GM12878 (cell line): Measurements from ENCODE around the gene P4HA3. TPM values are rescaled to one million over a fixed set of nuclear protein-coding genes. Genes with fewer than 3 reads are reported as not detected.

ENCODE experiments used
- ATF7 ChIP-seq: fragments of 450-650 bp; IDR thresholded peaks from 2 replicates; pipeline ENCODE4 v1.6.1; 2016; ENCODE audit warnings: low read depth, mild to moderate bottlenecking
- BMI1 ChIP-seq: fragments of 450-650 bp; IDR thresholded peaks from 2 replicates; pipeline ENCODE4 v1.6.1; 2016; ENCODE audit warnings: mild to moderate bottlenecking, moderate library complexity, borderline replicate concordance
- BRCA1 ChIP-seq: IDR thresholded peaks from 2 replicates; pipeline ENCODE4 v1.6.1; 2011; ENCODE audit warnings: low read depth, low read length, improper control_type of control experiment
- CBX5 ChIP-seq: sonication (generic); IDR thresholded peaks from 2 replicates; pipeline ENCODE4 v1.6.1; 2016; ENCODE audit warnings: low read depth, moderate library complexity, mild to moderate bottlenecking, inconsistent platforms
- IRF5 ChIP-seq: fragments of 450-650 bp; IDR thresholded peaks from 2 replicates; pipeline ENCODE4 v1.6.1; 2017; ENCODE audit warnings: borderline replicate concordance
- RAD21 ChIP-seq: IDR thresholded peaks from 2 replicates; pipeline ENCODE4 v1.6.1; 2011; ENCODE audit warnings: mild to moderate bottlenecking, low read depth, low read length, moderate library complexity; ENCODE audit not compliant: insufficient read depth
- SIX5 ChIP-seq: IDR thresholded peaks from 2 replicates; pipeline ENCODE4 v1.6.1; 2011; ENCODE audit warnings: mild to moderate bottlenecking, low read depth, low read length, moderate library complexity; ENCODE audit not compliant: severe bottlenecking
- STAT3 ChIP-seq: IDR thresholded peaks from 2 replicates; pipeline ENCODE4 v1.6.1; 2011; ENCODE audit warnings: low read depth, low read length, improper control_type of control experiment
- ZNF207 ChIP-seq: fragments of 450-650 bp; IDR thresholded peaks from 2 replicates; pipeline ENCODE4 v1.6.1; 2014; ENCODE audit warnings: antibody characterized with exemption, mild to moderate bottlenecking, borderline replicate concordance
- polyA plus RNA-seq, 11 experiments: library from polyadenylated mRNA; depleted of rRNA in 4 of 11; unstranded in 6 of 11; stranded (reverse) in 5 of 11; fragments of >200 nt; fragmentation: Nextera tagmentation in 4 of 11; fragmentation: Illumina TruSeq in 1 of 11; extraction: Ambion mirVana in 4 of 11; extraction: Trizol in 1 of 11; gene quantifications; 1 replicate in 1 of 11; 2 replicates in 10 of 11; pipeline versions ENCODE4 v1.2.1 to v1.2.3, GENCODE V29; 2011 to 2016; ENCODE audit warnings: inconsistent platforms in 2 of 11, missing spikeins in 2 of 11, low read depth in 1 of 11
- total RNA-seq, 4 experiments: library from RNA; depleted of rRNA in 3 of 4; stranded (reverse); fragments of >200 nt in 3 of 4; fragmentation: Illumina TruSeq in 1 of 4; extraction: Trizol in 1 of 4; gene quantifications; 2 replicates each; pipeline versions ENCODE4 v1.2.1 to v1.2.3, GENCODE V29; 2013 to 2021
- TF ChIP-seq, protein P1 (sequence below): fragments of 450-650 bp; IDR thresholded peaks from 2 replicates; pipeline ENCODE4 v1.6.1; 2016; ENCODE audit warnings: mild to moderate bottlenecking, moderate library complexity, borderline replicate concordance

The P4HA3 gene
- total and polyA plus RNA-seq, 10 of the 15 experiments (the other 5 are each of a cell fraction or from before 2014, with no cell fraction given), result 0.08 TPM; not detected in 9

DNA sequence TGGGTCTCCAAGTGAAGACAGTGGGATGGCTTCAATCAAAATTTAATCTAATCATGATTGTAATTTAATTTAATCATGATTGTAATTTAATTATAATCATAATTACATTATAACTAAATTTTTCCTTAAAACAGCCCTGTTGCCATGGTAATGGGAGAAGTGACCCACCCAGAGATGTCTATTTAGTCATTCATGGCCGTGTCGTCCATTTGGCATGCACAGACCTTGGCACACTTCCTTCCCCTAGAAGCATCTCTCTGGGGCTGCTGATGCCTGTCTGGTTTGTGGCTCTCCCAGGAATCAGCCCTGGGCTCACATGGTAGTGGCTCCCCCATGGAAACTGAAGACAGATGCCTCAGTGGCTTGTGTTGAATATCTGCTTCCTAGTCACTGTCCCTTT lies 27.0 kb downstream of the P4HA3 start (continued):
- TF ChIP-seq IRF5 (no peak), BRCA1 (no peak), BMI1 (no peak), CBX5 (no peak), SIX5 (no peak), RAD21 (no peak), ZNF207 (no peak), ATF7 (no peak), STAT3 (no peak)
- TF ChIP-seq, protein P1, sequence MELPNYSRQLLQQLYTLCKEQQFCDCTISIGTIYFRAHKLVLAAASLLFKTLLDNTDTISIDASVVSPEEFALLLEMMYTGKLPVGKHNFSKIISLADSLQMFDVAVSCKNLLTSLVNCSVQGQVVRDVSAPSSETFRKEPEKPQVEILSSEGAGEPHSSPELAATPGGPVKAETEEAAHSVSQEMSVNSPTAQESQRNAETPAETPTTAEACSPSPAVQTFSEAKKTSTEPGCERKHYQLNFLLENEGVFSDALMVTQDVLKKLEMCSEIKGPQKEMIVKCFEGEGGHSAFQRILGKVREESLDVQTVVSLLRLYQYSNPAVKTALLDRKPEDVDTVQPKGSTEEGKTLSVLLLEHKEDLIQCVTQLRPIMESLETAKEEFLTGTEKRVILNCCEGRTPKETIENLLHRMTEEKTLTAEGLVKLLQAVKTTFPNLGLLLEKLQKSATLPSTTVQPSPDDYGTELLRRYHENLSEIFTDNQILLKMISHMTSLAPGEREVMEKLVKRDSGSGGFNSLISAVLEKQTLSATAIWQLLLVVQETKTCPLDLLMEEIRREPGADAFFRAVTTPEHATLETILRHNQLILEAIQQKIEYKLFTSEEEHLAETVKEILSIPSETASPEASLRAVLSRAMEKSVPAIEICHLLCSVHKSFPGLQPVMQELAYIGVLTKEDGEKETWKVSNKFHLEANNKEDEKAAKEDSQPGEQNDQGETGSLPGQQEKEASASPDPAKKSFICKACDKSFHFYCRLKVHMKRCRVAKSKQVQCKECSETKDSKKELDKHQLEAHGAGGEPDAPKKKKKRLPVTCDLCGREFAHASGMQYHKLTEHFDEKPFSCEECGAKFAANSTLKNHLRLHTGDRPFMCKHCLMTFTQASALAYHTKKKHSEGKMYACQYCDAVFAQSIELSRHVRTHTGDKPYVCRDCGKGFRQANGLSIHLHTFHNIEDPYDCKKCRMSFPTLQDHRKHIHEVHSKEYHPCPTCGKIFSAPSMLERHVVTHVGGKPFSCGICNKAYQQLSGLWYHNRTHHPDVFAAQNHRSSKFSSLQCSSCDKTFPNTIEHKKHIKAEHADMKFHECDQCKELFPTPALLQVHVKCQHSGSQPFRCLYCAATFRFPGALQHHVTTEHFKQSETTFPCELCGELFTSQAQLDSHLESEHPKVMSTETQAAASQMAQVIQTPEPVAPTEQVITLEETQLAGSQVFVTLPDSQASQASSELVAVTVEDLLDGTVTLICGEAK, result no peak
